H1 (cell line): ENCODE data around the gene INF2. TPM values are rescaled to one million over a fixed set of nuclear protein-coding genes. Genes with fewer than 3 reads are reported as not detected.

Experiments used
- CTCF ChIA-PET: fragments of 300-600 bp; sonication (Branson Sonifier 250); formaldehyde crosslinking; loops from one replicate; lab custom pipeline; 2021; ENCODE audit not compliant: partially characterized antibody; lab: Charles Lee
- POLR2A ChIA-PET: fragments of 300-600 bp; sonication (Branson Sonifier 250); formaldehyde crosslinking; loops from one replicate; lab custom pipeline; 2021; ENCODE audit warnings: inconsistent platforms; ENCODE audit not compliant: partially characterized antibody; lab: Charles Lee
- DNase-seq, 2 experiments: peaks; one replicate each; pipeline versions ENCODE4 v3.0.0 to v3.0.0-alpha.2; 2010 to 2022; ENCODE audit warnings: low spot score in 2 of 2, low read depth in 1 of 2, mixed read lengths in 1 of 2
- FAIRE-seq: peaks from 2 replicates; lab custom pipeline; 2011; peaks lifted over from hg19 to GRCh38; lab: Jason Lieb, UNC
- H2AFZ ChIP-seq: 2 replicates; pipeline ENCODE4 v1.8.1; 2012; ENCODE audit warnings: low read length, inconsistent platforms
- H2AK5ac ChIP-seq: 2 replicates; pipeline ENCODE4 v1.6.1; 2013; ENCODE audit warnings: low read depth, low read length
- H2BK120ac ChIP-seq: replicated peaks from 2 replicates; pipeline ENCODE3; 2013; ENCODE audit warnings: low read depth, low read length, inconsistent platforms
- H2BK12ac ChIP-seq: 2 replicates; pipeline ENCODE4 v1.6.1; 2013; ENCODE audit warnings: low read depth, low read length
- H2BK15ac ChIP-seq: 2 replicates; pipeline ENCODE4 v1.6.1; 2013; ENCODE audit warnings: low read length
- H2BK20ac ChIP-seq: 2 replicates; pipeline ENCODE4 v1.6.1; 2013; ENCODE audit warnings: low read length
- H2BK5ac ChIP-seq: 2 replicates; pipeline ENCODE4 v1.6.1; 2013; ENCODE audit warnings: low read depth, low read length
- H3K14ac ChIP-seq: 2 replicates; pipeline ENCODE4 v1.6.1; 2013; ENCODE audit warnings: inconsistent platforms; ENCODE audit not compliant: insufficient read length
- H3K18ac ChIP-seq: 2 replicates; pipeline ENCODE4 v1.6.1; 2013; ENCODE audit warnings: low read length; ENCODE audit errors: extremely low read depth
- H3K23ac ChIP-seq: 2 replicates; pipeline ENCODE4 v1.6.1; 2013; ENCODE audit warnings: inconsistent platforms; ENCODE audit not compliant: insufficient read length
- H3K23me2 ChIP-seq: 2 replicates; pipeline ENCODE4 v1.6.1; 2013; ENCODE audit warnings: low read depth, low read length
- H3K27ac ChIP-seq: 2 replicates; pipeline ENCODE4 v1.6.1; 2011; ENCODE audit warnings: low read depth, low read length, inconsistent platforms
- H3K27me3 ChIP-seq, 4 experiments: replicated peaks in 1 of 4; 1 replicate in 1 of 4; 2 replicates in 3 of 4; pipeline versions ENCODE4 v1.6.1 to v1.8.1; 2011 to 2013; ENCODE audit warnings: low read length in 3 of 4, mild to moderate bottlenecking in 3 of 4, inconsistent platforms in 2 of 4, mixed read lengths in 2 of 4, moderate library complexity in 1 of 4; ENCODE audit not compliant: control insufficient read depth in 3 of 4, insufficient read depth in 3 of 4; ENCODE audit errors: extremely low read depth in 1 of 4
- H3K36me3 ChIP-seq, 4 experiments: 2 replicates each; pipeline versions ENCODE4 v1.6.1 to v1.8.1; 2011 to 2013; ENCODE audit warnings: mild to moderate bottlenecking in 4 of 4, low read length in 3 of 4, moderate library complexity in 2 of 4, control low read depth in 1 of 4, inconsistent platforms in 1 of 4; ENCODE audit not compliant: insufficient read depth in 4 of 4, control insufficient read depth in 2 of 4
- H3K4ac ChIP-seq: replicated peaks from 2 replicates; pipeline ENCODE3; 2013; ENCODE audit warnings: low read length, low read depth, mixed read lengths, inconsistent platforms; ENCODE audit not compliant: insufficient read length
- H3K4me1 ChIP-seq, 4 experiments: replicated peaks in 1 of 4; 1 replicate in 1 of 4; 2 replicates in 3 of 4; pipeline versions ENCODE4 v1.6.1 to v1.8.1; 2011 to 2013; ENCODE audit warnings: low read length in 3 of 4, inconsistent platforms in 2 of 4, mixed read lengths in 1 of 4; ENCODE audit not compliant: insufficient read depth in 4 of 4, control insufficient read depth in 3 of 4
- H3K4me2 ChIP-seq, 2 experiments: 2 replicates each; pipeline versions ENCODE4 v1.6.1 to v1.8.1; 2011 to 2013; ENCODE audit warnings: low read depth in 2 of 2, low read length in 2 of 2, control low read depth in 1 of 2, inconsistent platforms in 1 of 2, mild to moderate bottlenecking in 1 of 2; ENCODE audit not compliant: insufficient read depth in 1 of 2
- H3K4me3 ChIP-seq, 4 experiments: fragments of 200-600, 300-600 bp in 1 of 4; sonication (generic), shearing (Covaris generic), sonication (Bioruptor Twin) in 1 of 4; 2 replicates each; pipeline versions ENCODE4 v1.5.1 to v1.8.1; 2011 to 2016; ENCODE audit warnings: low read length in 4 of 4, low read depth in 3 of 4, control low read depth in 2 of 4, inconsistent platforms in 2 of 4, mild to moderate bottlenecking in 2 of 4, mixed read lengths in 1 of 4, moderate library complexity in 1 of 4; ENCODE audit not compliant: insufficient read depth in 2 of 4; ENCODE audit errors: extremely low read depth in 1 of 4
- H3K56ac ChIP-seq: replicated peaks from 2 replicates; pipeline ENCODE3; 2013; ENCODE audit warnings: low read depth, mild to moderate bottlenecking, mixed read lengths, low read length, inconsistent platforms; ENCODE audit not compliant: insufficient read length
- H3K79me1 ChIP-seq: 2 replicates; pipeline ENCODE4 v1.6.1; 2013; ENCODE audit warnings: low read depth, low read length, control low read depth
- H3K79me2 ChIP-seq, 2 experiments: 2 replicates each; pipeline versions ENCODE4 v1.6.1 to v1.8.1; 2012 to 2013; ENCODE audit warnings: low read length in 2 of 2, mild to moderate bottlenecking in 2 of 2, inconsistent platforms in 1 of 2; ENCODE audit not compliant: insufficient read depth in 2 of 2, control insufficient read depth in 1 of 2
- H3K9ac ChIP-seq, 4 experiments: replicated peaks in 1 of 4; 1 replicate in 1 of 4; 2 replicates in 3 of 4; pipeline versions ENCODE4 v1.6.1 to v1.8.1; 2011 to 2013; ENCODE audit warnings: low read depth in 3 of 4, low read length in 3 of 4, control low read depth in 2 of 4, mild to moderate bottlenecking in 2 of 4, moderate library complexity in 2 of 4, inconsistent platforms in 1 of 4; ENCODE audit errors: extremely low read depth in 1 of 4
- H3K9me3 ChIP-seq, 2 experiments: 2 replicates each; pipeline versions ENCODE4 v1.6.1 to v1.8.1; 2012 to 2013; ENCODE audit warnings: mild to moderate bottlenecking in 2 of 2, moderate library complexity in 2 of 2, control low read depth in 1 of 2, inconsistent platforms in 1 of 2, low read depth in 1 of 2, low read length in 1 of 2, mixed read lengths in 1 of 2; ENCODE audit not compliant: insufficient read depth in 2 of 2
- H4K20me1 ChIP-seq, 2 experiments: replicated peaks in 1 of 2; 2 replicates each; pipeline versions ENCODE3 to v1.8.1; 2011 to 2013; ENCODE audit warnings: inconsistent platforms in 2 of 2, low read length in 2 of 2, mild to moderate bottlenecking in 1 of 2; ENCODE audit not compliant: insufficient read depth in 2 of 2, control insufficient read depth in 1 of 2
- H4K5ac ChIP-seq: 2 replicates; pipeline ENCODE4 v1.6.1; 2013; ENCODE audit warnings: low read length, low read depth, mixed read lengths, inconsistent platforms; ENCODE audit not compliant: insufficient read length
- H4K8ac ChIP-seq: 2 replicates; pipeline ENCODE4 v1.8.0; 2013; ENCODE audit warnings: mild to moderate bottlenecking, moderate library complexity, low read length, inconsistent platforms; ENCODE audit not compliant: insufficient read depth; ENCODE audit errors: extremely low read depth
- H4K91ac ChIP-seq: replicated peaks from 2 replicates; pipeline ENCODE3; 2013; ENCODE audit warnings: low read length, mixed read lengths, inconsistent platforms; ENCODE audit not compliant: insufficient read length
- CTCF ChIP-seq, 3 experiments: IDR thresholded peaks; 1 replicate in 2 of 3; 2 replicates in 1 of 3; pipeline versions ENCODE4 v1.5.1 to v1.6.1; 2011; ENCODE audit warnings: low read length in 3 of 3, mild to moderate bottlenecking in 3 of 3, inconsistent platforms in 2 of 3, low read depth in 1 of 3, moderate library complexity in 1 of 3; ENCODE audit not compliant: insufficient read depth in 1 of 3; ENCODE audit errors: control extremely low read depth in 1 of 3
- GTF2F1 ChIP-seq: IDR thresholded peaks from 2 replicates; pipeline ENCODE4 v1.6.1; 2012; ENCODE audit warnings: low read depth, low read length, improper control_type of control experiment, borderline replicate concordance
- WGBS, 2 experiments: shearing (Covaris generic) in 1 of 2; methylation state at CpG; one replicate each; pipeline versions ENCODE4 v1.1.6 to v1.1.7; 2013 to 2015; ENCODE audit warnings: low lambda C conversion rate in 2 of 2, mixed read lengths in 2 of 2, inconsistent platforms in 1 of 2, low coverage in 1 of 2, missing lambda C conversion rate in 1 of 2; ENCODE audit not compliant: insufficient replicate concordance in 2 of 2, insufficient coverage in 1 of 2, insufficient read length in 1 of 2; ENCODE audit errors: extremely low coverage in 1 of 2, missing lambda C conversion rate in 1 of 2; 5-methylcytosine and 5-hydroxymethylcytosine counted together
- polyA plus RNA-seq, 7 experiments: library from polyadenylated mRNA; depleted of rRNA in 3 of 7; stranded (reverse) in 5 of 7; unstranded in 2 of 7; fragments of >200 nt in 5 of 7; fragments of 200-250 nt in 2 of 7; gene quantifications; 1 replicate in 5 of 7; 2 replicates in 1 of 7; 4 replicates in 1 of 7; pipeline versions ENCODE4 v1.2.1 to v1.2.3, GENCODE V29; 2011 to 2013; ENCODE audit warnings: missing spikeins in 2 of 7, mixed read lengths in 2 of 7
- total RNA-seq: library from RNA; stranded (reverse); fragmentation: NEBNext Ultra II Directional; extraction: Animal tissue kit (Norgen Biotek cat#: 25700); gene quantifications from 2 replicates; pipeline ENCODE4 v1.2.1, GENCODE V29; 2021

Gene INF2
- total and polyA plus RNA-seq, 2 of the 8 experiments (the other 6 are each of a cell fraction or from before 2014, with no cell fraction given): 29.1 to 59.5 TPM

GRCh38 chr14:104726600-104727451 lies 37.4 kb downstream of the INF2 start:
- Histone ChIP-seq H2AFZ (no peak overlapping the region), H3K36me3 (no peaks in the 10 kb centered on the region), H4K5ac (no peak overlapping the region), H3K4ac (no peak overlapping the region), H3K23ac (no peak overlapping the region), H3K27ac (no peak overlapping the region), H2BK20ac (no peak overlapping the region), H3K18ac (no peak overlapping the region), H3K56ac (no peak overlapping the region), H3K4me2 (no peak overlapping the region), H3K14ac (no peak overlapping the region), H3K79me2 (no peaks in the 10 kb centered on the region), H4K20me1 (peaks cover 0 to 4% of the 10 kb centered on the region in 2 experiments), H3K9me3 (no peaks in the 10 kb centered on the region), H3K79me1 (no peaks in the 10 kb centered on the region), H3K4me1 (peaks cover 0 to 18% (median 10%) of the 10 kb centered on the region in 4 experiments; a peak in 6 of 7 replicates), H2BK120ac (no peak overlapping the region), H2BK5ac (no peak overlapping the region), H2BK15ac (no peak overlapping the region), H2AK5ac (no peak overlapping the region), H4K91ac (no peak overlapping the region), H3K27me3 (peaks cover 0 to 3% (median 0%) of the 10 kb centered on the region in 4 experiments; a peak in 1 of 7 replicates), H2BK12ac (no peak overlapping the region), H4K8ac (0 out of 2 replicates have a peak overlapping the region, but pooled peaks have one; percentile 3), H3K4me3 (no peak overlapping the region), H3K9ac (no peak overlapping the region), H3K23me2 (peaks cover 9% of the 10 kb centered on the region; the same call in 1 of the 2 replicates)
- no peak for DNase-seq
- ChIA-PET POLR2A (no interaction called here), CTCF (interaction anchor here (0.7 to 2.6 kb wide), 13 partner anchors 8 to 135 kb away, joined by 3 to 18 read pairs (median 4); partner anchors contain the start of gene SIVA1)
- no peak for FAIRE-seq
- TF ChIP-seq GTF2F1 (no peak), CTCF (IDR thresholded peaks at IDR 0.05; ENCODE audit: control extremely low read depth in 1 of 3, insufficient read depth in 1 of 3, low read depth in 1 of 3, low read length in 3 of 3) (peak in 2 of 3 experiments; percentile 25 to 40; a peak in 2 of 4 replicates)
- WGBS, 2 experiments: 81% methylated on average over 21 of the region's 21 CpGs; no CpG with 5 or more reads in 1 of the 2 experiments
